Measurements from ENCODE around the gene LAMA4. TPM values are rescaled to one million over a fixed set of nuclear protein-coding genes. Genes with fewer than 3 reads are reported as not detected.

LAMA4 gene
- total RNA-seq, 1 experiment from 2014 or later, result 9.4 TPM

DNA sequence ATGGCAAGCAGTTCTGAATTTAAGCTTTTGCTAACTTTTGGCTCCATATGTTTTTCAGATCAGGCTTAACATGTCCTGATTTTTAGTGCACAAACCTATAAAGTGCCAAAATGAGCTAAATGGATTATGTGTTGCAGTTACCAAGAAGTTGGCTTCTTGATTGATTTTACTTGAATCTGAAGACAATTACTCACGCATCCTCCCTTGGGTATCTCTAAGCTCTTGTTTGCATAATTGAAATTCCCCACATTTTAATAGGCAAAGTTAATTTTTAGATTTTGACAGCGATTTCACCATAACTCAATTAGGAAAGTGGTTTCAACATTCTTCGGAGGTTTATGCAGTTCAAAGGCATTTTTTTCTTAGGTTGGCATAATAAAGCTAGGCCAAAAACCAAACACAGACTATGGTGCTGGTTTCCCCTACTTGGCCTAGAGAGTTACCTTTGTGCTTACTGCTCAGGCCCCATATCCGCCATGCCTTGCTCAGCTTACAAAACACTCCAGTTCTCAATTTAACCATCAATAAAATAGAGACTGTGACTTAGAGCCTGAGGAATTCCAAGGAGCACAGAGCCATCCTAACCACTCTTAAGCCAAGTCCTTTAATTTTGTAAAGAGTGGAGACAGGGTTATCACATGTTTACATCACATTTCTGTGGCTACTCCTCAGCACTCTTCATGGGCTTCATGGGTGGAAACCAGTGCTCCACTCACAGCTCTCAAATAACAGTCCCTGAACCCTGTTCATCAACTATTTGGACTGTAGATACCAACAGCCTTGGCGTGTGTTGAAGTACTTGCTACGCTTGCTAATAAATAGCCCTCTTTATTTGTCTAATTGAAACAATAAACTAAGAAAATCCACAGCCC is 32.1 kb downstream of the LAMA4 start:
- no peak overlapping the region for H3K4me3 ChIP-seq (ENCODE audit: low read length)
- DNase-seq, result no peak
- no peaks in the 10 kb centered on the region for H3F3A ChIP-seq (ENCODE audit: low read length, unreplicated experiment)
- TF ChIP-seq EZH2 (IDR thresholded peaks at IDR 0.05; ENCODE audit: low read length, unreplicated experiment) (no peak), EZH2phosphoT487 (IDR thresholded peaks at IDR 0.05; ENCODE audit: borderline replicate concordance, low read length) (no peak)
- TF ChIP-seq, protein P1, sequence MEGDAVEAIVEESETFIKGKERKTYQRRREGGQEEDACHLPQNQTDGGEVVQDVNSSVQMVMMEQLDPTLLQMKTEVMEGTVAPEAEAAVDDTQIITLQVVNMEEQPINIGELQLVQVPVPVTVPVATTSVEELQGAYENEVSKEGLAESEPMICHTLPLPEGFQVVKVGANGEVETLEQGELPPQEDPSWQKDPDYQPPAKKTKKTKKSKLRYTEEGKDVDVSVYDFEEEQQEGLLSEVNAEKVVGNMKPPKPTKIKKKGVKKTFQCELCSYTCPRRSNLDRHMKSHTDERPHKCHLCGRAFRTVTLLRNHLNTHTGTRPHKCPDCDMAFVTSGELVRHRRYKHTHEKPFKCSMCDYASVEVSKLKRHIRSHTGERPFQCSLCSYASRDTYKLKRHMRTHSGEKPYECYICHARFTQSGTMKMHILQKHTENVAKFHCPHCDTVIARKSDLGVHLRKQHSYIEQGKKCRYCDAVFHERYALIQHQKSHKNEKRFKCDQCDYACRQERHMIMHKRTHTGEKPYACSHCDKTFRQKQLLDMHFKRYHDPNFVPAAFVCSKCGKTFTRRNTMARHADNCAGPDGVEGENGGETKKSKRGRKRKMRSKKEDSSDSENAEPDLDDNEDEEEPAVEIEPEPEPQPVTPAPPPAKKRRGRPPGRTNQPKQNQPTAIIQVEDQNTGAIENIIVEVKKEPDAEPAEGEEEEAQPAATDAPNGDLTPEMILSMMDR (conservative IDR thresholded peaks at IDR 0.05; ENCODE audit: low read depth, low read length), result no peak
- BruUV-seq (replicated peaks), result no TSS peak
- no peaks in the 10 kb centered on the region for H3K9me3 ChIP-seq (ENCODE audit: low read length)
- peaks cover 7% of the 10 kb centered on the region for H3K4me1 ChIP-seq (ENCODE audit: insufficient read depth, low read length)
- H3K79me2 ChIP-seq (ENCODE audit: low read length), result no peaks in the 10 kb centered on the region
- no peaks in the 10 kb centered on the region for H3K36me3 ChIP-seq (ENCODE audit: low read depth, low read length)
- H2AFZ ChIP-seq (ENCODE audit: low read length), result no peak overlapping the region
- intact Hi-C loops (cut with micrococcal nuclease), result no loop called here
- ATAC-seq, result no peak
- H3K27ac ChIP-seq (ENCODE audit: low read length), result no peak overlapping the region
- ChIA-PET POLR2A (ENCODE audit: unreplicated experiment) (no interaction called here), CTCF (interaction anchor here (0.6 kb wide), 1 partner anchor 59 kb away, joined by 3 read pairs; no protein-coding TSS in a partner anchor)
- H3K27me3 ChIP-seq (ENCODE audit: low read length), result no peaks in the 10 kb centered on the region
- H3K9ac ChIP-seq (ENCODE audit: low read length), result no peak overlapping the region
- H3K4me2 ChIP-seq (ENCODE audit: low read length), result no peak overlapping the region
- no peaks in the 10 kb centered on the region for H4K20me1 ChIP-seq (ENCODE audit: low read length)
- H3K9me2 ChIP-seq (replicated peaks; ENCODE audit: low read length), result no peaks in the 10 kb centered on the region

DNA sequence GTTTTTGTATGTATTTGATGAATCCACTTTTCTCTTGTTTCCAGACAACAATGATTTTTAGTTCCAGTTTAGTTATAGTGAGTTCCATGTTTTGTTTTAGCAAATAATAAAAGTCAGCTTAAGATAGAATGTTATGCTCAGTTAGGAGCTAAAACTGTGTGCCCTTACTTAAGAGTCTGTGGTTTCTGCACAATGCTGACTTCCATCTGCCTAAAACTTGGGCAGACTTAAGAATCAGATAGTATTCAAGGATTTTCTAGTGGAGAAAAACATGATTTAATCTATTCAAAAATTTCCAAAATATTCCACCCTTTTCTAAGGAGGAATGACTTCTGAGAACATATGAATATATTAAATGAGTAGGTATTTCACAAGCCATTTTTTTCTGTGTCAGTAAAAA is 32.8 kb downstream of the LAMA4 start:
- Histone ChIP-seq H2AFZ (ENCODE audit: low read length) (no peak overlapping the region), H3F3A (ENCODE audit: low read length, unreplicated experiment) (no peaks in the 10 kb centered on the region), H3K9me2 (replicated peaks; ENCODE audit: low read length) (no peaks in the 10 kb centered on the region), H3K36me3 (ENCODE audit: low read depth, low read length) (no peaks in the 10 kb centered on the region), H3K79me2 (ENCODE audit: low read length) (no peaks in the 10 kb centered on the region), H3K4me3 (ENCODE audit: low read length) (no peak overlapping the region), H4K20me1 (ENCODE audit: low read length) (no peaks in the 10 kb centered on the region), H3K27me3 (ENCODE audit: low read length) (no peaks in the 10 kb centered on the region), H3K4me1 (ENCODE audit: insufficient read depth, low read length) (peaks cover 11% of the 10 kb centered on the region), H3K9me3 (ENCODE audit: low read length) (no peaks in the 10 kb centered on the region), H3K9ac (ENCODE audit: low read length) (no peak overlapping the region), H3K27ac (ENCODE audit: low read length) (no peak overlapping the region), H3K4me2 (ENCODE audit: low read length) (no peak overlapping the region)
- BruUV-seq (replicated peaks), result no TSS peak
- DNase-seq, result no peak
- ChIA-PET CTCF (no interaction called here), POLR2A (ENCODE audit: unreplicated experiment) (no interaction called here)
- intact Hi-C loops (cut with micrococcal nuclease), result no loop called here
- TF ChIP-seq EZH2 (IDR thresholded peaks at IDR 0.05; ENCODE audit: low read length, unreplicated experiment), result no peak
- no peak for TF ChIP-seq EZH2phosphoT487 (IDR thresholded peaks at IDR 0.05; ENCODE audit: borderline replicate concordance, low read length)
- TF ChIP-seq, protein P1 (conservative IDR thresholded peaks at IDR 0.05; ENCODE audit: low read depth, low read length), result no peak
- ATAC-seq, result no peak

DNA sequence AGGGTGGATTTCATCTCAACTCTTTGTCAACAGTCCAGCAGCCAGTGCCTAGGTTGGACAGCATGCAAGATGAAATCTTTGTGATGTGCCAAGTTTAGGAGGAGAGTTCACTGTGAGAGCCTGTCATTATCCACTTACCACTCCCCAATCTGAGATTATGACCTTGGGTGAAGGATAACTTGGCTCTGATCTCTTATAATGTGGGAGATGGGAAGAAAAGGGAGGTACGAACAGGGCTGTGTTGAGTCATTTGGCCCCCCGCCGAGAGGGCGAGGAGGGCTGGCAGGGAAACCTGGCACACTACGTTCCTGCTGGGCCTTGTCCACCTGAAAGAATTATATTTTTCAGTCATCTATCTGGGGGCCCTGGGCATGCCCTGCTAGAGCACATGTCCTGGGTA is 35.8 kb downstream of the LAMA4 start:
- no peaks in the 10 kb centered on the region for H3K27me3 ChIP-seq (ENCODE audit: low read length)
- intact Hi-C loops (cut with micrococcal nuclease), result no loop called here
- H3K79me2 ChIP-seq (ENCODE audit: low read length), result no peaks in the 10 kb centered on the region
- ChIA-PET POLR2A (ENCODE audit: unreplicated experiment) (no interaction called here), CTCF (no interaction called here)
- no TSS peak for BruUV-seq (replicated peaks)
- no peak overlapping the region for H2AFZ ChIP-seq (ENCODE audit: low read length)
- H3K9ac ChIP-seq (ENCODE audit: low read length), result no peak overlapping the region
- no peak overlapping the region for H3K4me2 ChIP-seq (ENCODE audit: low read length)
- H4K20me1 ChIP-seq (ENCODE audit: low read length), result no peaks in the 10 kb centered on the region
- no peaks in the 10 kb centered on the region for H3K9me3 ChIP-seq (ENCODE audit: low read length)
- DNase-seq (no peak), ATAC-seq (no peak)
- TF ChIP-seq EZH2phosphoT487 (IDR thresholded peaks at IDR 0.05; ENCODE audit: borderline replicate concordance, low read length) (no peak), EZH2 (IDR thresholded peaks at IDR 0.05; ENCODE audit: low read length, unreplicated experiment) (no peak)
- TF ChIP-seq, protein P1 (conservative IDR thresholded peaks at IDR 0.05; ENCODE audit: low read depth, low read length), result no peak
- no peak overlapping the region for H3K4me3 ChIP-seq (ENCODE audit: low read length)
- no peak overlapping the region for H3K27ac ChIP-seq (ENCODE audit: low read length)
- peaks cover 38% of the 10 kb centered on the region for H3K4me1 ChIP-seq (ENCODE audit: insufficient read depth, low read length)
- no peaks in the 10 kb centered on the region for H3F3A ChIP-seq (ENCODE audit: low read length, unreplicated experiment)
- H3K9me2 ChIP-seq (replicated peaks; ENCODE audit: low read length), result no peaks in the 10 kb centered on the region
- no peaks in the 10 kb centered on the region for H3K36me3 ChIP-seq (ENCODE audit: low read depth, low read length)
